Measurements from ENCODE around the gene TPH2.

The TPH2 gene

GRCh38 chr12:72035625-72036024 is 97.0 kb downstream of the TPH2 start:
- H3K79me2 ChIP-seq: no peaks in the 10 kb centered on the region
- no peaks in the 10 kb centered on the region for H3K9me3 ChIP-seq (ENCODE audit: control insufficient read depth, low read length)
- H3K27me3 ChIP-seq (ENCODE audit: control insufficient read depth, insufficient read depth, low read length): no peaks in the 10 kb centered on the region
- H3K4me1 ChIP-seq: no peaks in the 10 kb centered on the region
- no peak overlapping the region for H3K27ac ChIP-seq
- TF ChIP-seq CTCF (IDR thresholded peaks at IDR 0.05): no peak
- H3K4me2 ChIP-seq (ENCODE audit: low read length): no peak overlapping the region
- no peaks in the 10 kb centered on the region for H3K36me3 ChIP-seq (ENCODE audit: control insufficient read depth, insufficient read depth, low read length)
- H3K9ac ChIP-seq: no peak overlapping the region
- H2AFZ ChIP-seq: no peak overlapping the region
- H3K4me3 ChIP-seq (ENCODE audit: low read depth, low read length): no peak overlapping the region

- Histone ChIP-seq H2AFZ (no peak overlapping the region), H3K4me1 (no peaks in the 10 kb centered on the region), H3K4me3 (ENCODE audit: low read depth, low read length) (no peak overlapping the region), H3K27me3 (ENCODE audit: control insufficient read depth, insufficient read depth, low read length) (no peaks in the 10 kb centered on the region), H3K36me3 (ENCODE audit: control insufficient read depth, insufficient read depth, low read length) (no peaks in the 10 kb centered on the region), H3K4me2 (ENCODE audit: low read length) (no peak overlapping the region), H3K79me2 (no peaks in the 10 kb centered on the region), H3K27ac (no peak overlapping the region), H3K9me3 (ENCODE audit: control insufficient read depth, low read length) (no peaks in the 10 kb centered on the region), H3K9ac (no peak overlapping the region)
- TF ChIP-seq CTCF (IDR thresholded peaks at IDR 0.05): no peak
Observed at GRCh38 chr12:72036393-72036792, 97.7 kb downstream of the TPH2 start.

GRCh38 chr12:72037006-72037795 is 98.6 kb downstream of the TPH2 start:
- Histone ChIP-seq H3K4me1 (no peaks in the 10 kb centered on the region), H3K4me2 (ENCODE audit: low read length) (no peak overlapping the region), H3K27ac (no peak overlapping the region), H2AFZ (no peak overlapping the region), H3K9ac (no peak overlapping the region), H3K4me3 (ENCODE audit: low read depth, low read length) (no peak overlapping the region), H3K79me2 (no peaks in the 10 kb centered on the region), H3K9me3 (ENCODE audit: control insufficient read depth, low read length) (no peaks in the 10 kb centered on the region), H3K27me3 (ENCODE audit: control insufficient read depth, insufficient read depth, low read length) (no peaks in the 10 kb centered on the region), H3K36me3 (ENCODE audit: control insufficient read depth, insufficient read depth, low read length) (no peaks in the 10 kb centered on the region)
- TF ChIP-seq CTCF (IDR thresholded peaks at IDR 0.05): no peak

GRCh38 chr12:72041811-72042210 is 103.2 kb downstream of the TPH2 start:
- Histone ChIP-seq H3K79me2 (no peaks in the 10 kb centered on the region), H2AFZ (no peak overlapping the region), H3K4me1 (no peaks in the 10 kb centered on the region), H3K9ac (no peak overlapping the region), H3K4me2 (ENCODE audit: low read length) (no peak overlapping the region), H3K36me3 (ENCODE audit: control insufficient read depth, insufficient read depth, low read length) (no peaks in the 10 kb centered on the region), H3K4me3 (ENCODE audit: low read depth, low read length) (no peak overlapping the region), H3K9me3 (ENCODE audit: control insufficient read depth, low read length) (no peaks in the 10 kb centered on the region), H3K27me3 (ENCODE audit: control insufficient read depth, insufficient read depth, low read length) (no peaks in the 10 kb centered on the region), H3K27ac (no peak overlapping the region)
- no peak for TF ChIP-seq CTCF (IDR thresholded peaks at IDR 0.05)

- Histone ChIP-seq H3K9ac (no peak overlapping the region), H2AFZ (no peak overlapping the region), H3K4me2 (ENCODE audit: low read length) (no peak overlapping the region), H3K4me3 (ENCODE audit: low read depth, low read length) (no peak overlapping the region), H3K27me3 (ENCODE audit: control insufficient read depth, insufficient read depth, low read length) (no peaks in the 10 kb centered on the region), H3K4me1 (no peaks in the 10 kb centered on the region), H3K36me3 (ENCODE audit: control insufficient read depth, insufficient read depth, low read length) (no peaks in the 10 kb centered on the region), H3K9me3 (ENCODE audit: control insufficient read depth, low read length) (no peaks in the 10 kb centered on the region), H3K27ac (no peak overlapping the region), H3K79me2 (no peaks in the 10 kb centered on the region)
- no peak for TF ChIP-seq CTCF (IDR thresholded peaks at IDR 0.05)
Observed at GRCh38 chr12:72053604-72054003, 115.0 kb downstream of the TPH2 start.

Measured in parathyroid adenoma (tissue), 2 donors.